Heart left ventricle (tissue), 16 donors: Measurements from ENCODE around the gene GPRC5B. TPM values are rescaled to one million over a fixed set of nuclear protein-coding genes. Genes with fewer than 3 reads are reported as not detected.

ENCODE experiments used
- ATAC-seq, 4 donors: fragments of 200-7000 bp; cut with Tn5 transposase; one replicate each; pipeline ENCODE4 v1.9.1; 2020 to 2022; ENCODE audit warnings: moderate library complexity in 4 of 4, mild to moderate bottlenecking in 3 of 4, moderate number of reproducible peaks in 1 of 4
- DNase-seq, 5 donors: peaks; one replicate each; pipeline ENCODE4 v3.0.0-alpha.2; 2020
- H3K27ac ChIP-seq, 12 donors: fragments of 200-600 bp; sonication (generic) in 4 of 12; one replicate each; pipeline versions ENCODE4 v1.5.0 to v1.8.0; 2016 to 2022; ENCODE audit warnings: mild to moderate bottlenecking in 2 of 12
- H3K27me3 ChIP-seq, 9 donors: fragments of 200-600 bp; sonication (generic) in 2 of 9; one replicate each; pipeline versions ENCODE4 v1.5.1 to v1.8.0; 2016 to 2022; ENCODE audit warnings: mild to moderate bottlenecking in 3 of 9
- H3K36me3 ChIP-seq, 9 donors: fragments of 200-600 bp; sonication (generic) in 2 of 9; one replicate each; pipeline versions ENCODE4 v1.5.0 to v1.8.0; 2018 to 2022; ENCODE audit warnings: mild to moderate bottlenecking in 2 of 9
- H3K4me1 ChIP-seq, 12 donors: fragments of 200-600 bp; sonication (generic) in 4 of 12; one replicate each; pipeline versions ENCODE4 v1.5.0 to v1.8.0; 2016 to 2022; ENCODE audit warnings: mild to moderate bottlenecking in 3 of 12
- H3K4me3 ChIP-seq, 12 donors: fragments of 200-600 bp; sonication (generic) in 4 of 12; one replicate each; pipeline versions ENCODE4 v1.5.0 to v1.8.0; 2017 to 2022; ENCODE audit warnings: mild to moderate bottlenecking in 9 of 12, moderate library complexity in 4 of 12
- H3K9me3 ChIP-seq, 12 donors: fragments of 200-600 bp; sonication (generic) in 4 of 12; one replicate each; pipeline versions ENCODE4 v1.5.0 to v1.8.0; 2016 to 2022; ENCODE audit warnings: mild to moderate bottlenecking in 1 of 12
- POLR2A ChIP-seq, 2 donors: fragments of 450-650 bp; IDR thresholded peaks; one replicate each; pipeline ENCODE4 v1.6.1; 2017; ENCODE audit warnings: antibody characterized with exemption in 2 of 2, mild to moderate bottlenecking in 2 of 2, moderate library complexity in 2 of 2
- WGBS, 4 donors: extraction: QIAGEN DNeasy Blood & Tissue Kit in 2 of 4; methylation state at CpG; one replicate each; pipeline versions ENCODE4 v1.1.5 to v1.1.7; 2013 to 2018; 5-methylcytosine and 5-hydroxymethylcytosine counted together
- intact Hi-C, 10 donors: fragments of 100-400 bp; cut with DNase I; formaldehyde crosslinking; loops; one replicate each; pipeline versions ENCODE4 v1.11.1 to v1.14.2; 2022
- polyA plus RNA-seq, 2 donors: library from polyadenylated mRNA; stranded (reverse); fragments of 200-250 nt; gene quantifications; one replicate each; pipeline ENCODE4 v1.2.3, GENCODE V29; 2013
- total RNA-seq, 9 donors: library from RNA; depleted of rRNA in 2 of 9; stranded (reverse); fragments of >200 nt in 2 of 9; fragmentation: NEBNext Ultra II Directional in 3 of 9; extraction: Animal tissue kit (Norgen Biotek cat#: 25700) in 3 of 9; gene quantifications; one replicate each; pipeline versions ENCODE4 v1.1.0 to v1.2.4, GENCODE V29; 2016 to 2023
- TF ChIP-seq, protein P1 (sequence below), 12 donors: fragments of 200-600 bp; sonication (generic) in 4 of 12; IDR thresholded peaks; one replicate each; pipeline versions ENCODE4 v1.5.0 to v1.8.0; 2018 to 2022; ENCODE audit warnings: antibody characterized with exemption in 12 of 12, mild to moderate bottlenecking in 5 of 12
- donor health status: ischemic (EF 13 %, LVEDD 7.1; RV severe dilation, severe dysfunction).
- donor health status: healthy with polysubstance abuse.
- donor health status: DM: no; HTN: yes; CAD: no.
- donor health status: DM: no; HTN: no; CAD: no.
- donor health status: ischemic (EF 25% LVEDD 6.9; RV normal size, moderate dysfunction).
- donor health status: ischemic (EF 25% LVEDD 5.7; RV mildly dilated, moderate dysfunction).
- donor health status: healthy.
- donor health status: DM: yes; HTN: yes; CAD: no.
- donor health status: ischemic (EF 35%, LVEDD 5.7; RV mildly dilated, moderate dysfunction).
- donor health status: nonischemic (EF 11% LVEDD 7.7; RV severe dilation, severe dysfunction).
- donor health status: DM: yes; HTN: yes; CAD: no.
- donor health status: PGD.
- donor health status: ischemic (EF 29% LVEDD 5.4; RV normal size, mild dysfunction).
- donor health status: nonischemic (EF 23%, LVEDD 6.1; RV moderate dilation, normal function).

The GPRC5B gene
- total and polyA plus RNA-seq, 11 donors = 43.0 to 104 (median 77.9) TPM

- intact Hi-C loops = loop anchor here in 3 of 10 donors (10.0 kb wide), 2 partner anchors 67 to 207 kb away; no protein-coding TSS in a partner anchor
- H3K4me3 ChIP-seq = no peak overlapping the region
These were observed 12.9 kb downstream of the GPRC5B start for GRCh38 chr16:19871721-19872120.

DNA sequence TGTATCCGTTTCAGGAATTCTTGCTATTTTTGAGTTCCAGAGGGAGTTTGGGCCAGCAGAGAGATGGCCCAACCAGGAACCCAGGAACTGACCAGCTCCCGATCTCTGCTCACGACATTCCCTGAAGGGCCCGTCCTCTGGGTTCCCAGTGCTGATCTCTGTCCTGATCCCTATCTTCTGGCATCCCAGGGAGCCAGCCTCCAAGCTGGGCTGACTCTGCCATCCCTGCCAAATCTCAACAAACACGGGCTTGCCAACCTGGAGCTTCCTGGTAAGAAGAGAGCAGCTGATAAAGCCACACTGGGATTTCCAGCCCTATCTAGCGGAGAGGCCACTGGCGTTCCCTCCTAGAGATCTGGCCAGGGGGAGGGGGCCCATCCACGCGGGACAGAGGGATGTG, 16.2 kb downstream of the GPRC5B start:
- H3K4me3 ChIP-seq = no peak overlapping the region
- TF ChIP-seq POLR2A (IDR thresholded peaks at IDR 0.05) = no peak
- TF ChIP-seq, protein P1, sequence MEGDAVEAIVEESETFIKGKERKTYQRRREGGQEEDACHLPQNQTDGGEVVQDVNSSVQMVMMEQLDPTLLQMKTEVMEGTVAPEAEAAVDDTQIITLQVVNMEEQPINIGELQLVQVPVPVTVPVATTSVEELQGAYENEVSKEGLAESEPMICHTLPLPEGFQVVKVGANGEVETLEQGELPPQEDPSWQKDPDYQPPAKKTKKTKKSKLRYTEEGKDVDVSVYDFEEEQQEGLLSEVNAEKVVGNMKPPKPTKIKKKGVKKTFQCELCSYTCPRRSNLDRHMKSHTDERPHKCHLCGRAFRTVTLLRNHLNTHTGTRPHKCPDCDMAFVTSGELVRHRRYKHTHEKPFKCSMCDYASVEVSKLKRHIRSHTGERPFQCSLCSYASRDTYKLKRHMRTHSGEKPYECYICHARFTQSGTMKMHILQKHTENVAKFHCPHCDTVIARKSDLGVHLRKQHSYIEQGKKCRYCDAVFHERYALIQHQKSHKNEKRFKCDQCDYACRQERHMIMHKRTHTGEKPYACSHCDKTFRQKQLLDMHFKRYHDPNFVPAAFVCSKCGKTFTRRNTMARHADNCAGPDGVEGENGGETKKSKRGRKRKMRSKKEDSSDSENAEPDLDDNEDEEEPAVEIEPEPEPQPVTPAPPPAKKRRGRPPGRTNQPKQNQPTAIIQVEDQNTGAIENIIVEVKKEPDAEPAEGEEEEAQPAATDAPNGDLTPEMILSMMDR (IDR thresholded peaks at IDR 0.05) = no peak
- 31 to 37% (median 32%) methylated on average over 8 to 9 of the region's 9 CpGs for WGBS, 4 donors
- peaks cover 2 to 87% (median 42%) of the 10 kb centered on the region in 9 donors for H3K36me3 ChIP-seq
- intact Hi-C loops = loop anchor here in 1 of 10 donors (10.0 kb wide), 1 partner anchor 54 kb away; no protein-coding TSS in a partner anchor
- H3K9me3 ChIP-seq = no peaks in the 10 kb centered on the region
- ATAC-seq = no peak
- no peak for DNase-seq
- H3K27me3 ChIP-seq = no peaks in the 10 kb centered on the region
- H3K27ac ChIP-seq = peak overlapping the region in 7 of 12 donors; percentile 8 to 49 (median 26)
- peaks cover 0 to 76% (median 38%) of the 10 kb centered on the region in 12 donors for H3K4me1 ChIP-seq

More at GRCh38 chr16:19871721-19872120, 12.9 kb downstream of the GPRC5B start:
- ATAC-seq (no peak), DNase-seq (no peak)
- Histone ChIP-seq H3K36me3 (peaks cover 2 to 61% (median 38%) of the 10 kb centered on the region in 9 donors), H3K9me3 (no peaks in the 10 kb centered on the region), H3K27ac (no peak overlapping the region), H3K4me1 (peaks cover 9 to 77% (median 50%) of the 10 kb centered on the region in 12 donors), H3K27me3 (no peaks in the 10 kb centered on the region)
- no peak for TF ChIP-seq POLR2A (IDR thresholded peaks at IDR 0.05)
- TF ChIP-seq, protein P1 (IDR thresholded peaks at IDR 0.05) = no peak
- WGBS, 4 donors = 92 to 96% (median 94%) methylated on average over 19 to 20 of the region's 20 CpGs

- no peak overlapping the region for H3K4me3 ChIP-seq
These were observed 20.1 kb downstream of the GPRC5B start for GRCh38 chr16:19864566-19864965.

GRCh38 chr16:19863990-19864389, 20.7 kb downstream of the GPRC5B start:
- DNase-seq (no peak), ATAC-seq (no peak)
- no peak overlapping the region for H3K4me3 ChIP-seq
- no peaks in the 10 kb centered on the region for H3K27me3 ChIP-seq
- intact Hi-C loops = loop anchor here in 1 of 10 donors (5.0 to 10.0 kb wide), 2 partner anchors 49 to 97 kb away; no protein-coding TSS in a partner anchor
- 76 to 88% (median 81%) methylated on average over 1 of the region's 1 CpG for WGBS, 4 donors
- peak overlapping the region in 10 of 12 donors; percentile 0 to 73 (median 51) for H3K27ac ChIP-seq
- TF ChIP-seq, protein P1 (IDR thresholded peaks at IDR 0.05) = no peak
- TF ChIP-seq POLR2A (IDR thresholded peaks at IDR 0.05) = no peak
- peaks cover 2 to 90% (median 37%) of the 10 kb centered on the region in 9 donors for H3K36me3 ChIP-seq
- H3K9me3 ChIP-seq = no peaks in the 10 kb centered on the region
- H3K4me1 ChIP-seq = peaks cover 0 to 70% (median 35%) of the 10 kb centered on the region in 12 donors

More at GRCh38 chr16:19864566-19864965, 20.1 kb downstream of the GPRC5B start:
- Histone ChIP-seq H3K27ac (peak overlapping the region in 10 of 12 donors; percentile 0 to 73 (median 51)), H3K36me3 (peaks cover 2 to 90% (median 33%) of the 10 kb centered on the region in 9 donors), H3K4me1 (peaks cover 0 to 74% (median 37%) of the 10 kb centered on the region in 12 donors), H3K9me3 (no peaks in the 10 kb centered on the region), H3K27me3 (no peaks in the 10 kb centered on the region)
- peak; percentile 66 to 86 (median 79) for ATAC-seq
- DNase-seq = peak in 3 of 5 donors; percentile 41 to 72 (median 69)
- no peak for TF ChIP-seq POLR2A (IDR thresholded peaks at IDR 0.05)
- TF ChIP-seq, protein P1 (IDR thresholded peaks at IDR 0.05) = no peak
- 45 to 56% (median 53%) methylated on average over 5 of the region's 5 CpGs for WGBS, 4 donors
- intact Hi-C loops = loop anchor here in 1 of 10 donors (5.0 to 10.0 kb wide), 2 partner anchors 50 to 97 kb away; no protein-coding TSS in a partner anchor
